Smooth muscle cell (in vitro differentiated cells): Measurements from ENCODE around the gene HCN2. TPM values are rescaled to one million over a fixed set of nuclear protein-coding genes. Genes with fewer than 3 reads are reported as not detected.

ENCODE experiments used
- DNase-seq: peaks from one replicate; lab custom pipeline; 2025; ENCODE audit not compliant: unreplicated experiment; lab: John Stamatoyannopoulos, UW
- H2AFZ ChIP-seq: fragments of 200-600 bp; sonication (generic); 2 replicates; pipeline ENCODE4 v1.6.0; 2016; ENCODE audit warnings: antibody characterized with exemption, low read depth, mild to moderate bottlenecking
- H3F3A ChIP-seq: fragments of 200-600 bp; sonication (generic); 2 replicates; pipeline ENCODE4 v1.6.0; 2017; ENCODE audit warnings: antibody characterized with exemption, low read depth
- H3K27ac ChIP-seq: fragments of 200-600 bp; sonication (generic); 2 replicates; pipeline ENCODE4 v1.5.1; 2016; ENCODE audit warnings: low read depth, mild to moderate bottlenecking
- H3K27me3 ChIP-seq: fragments of 200-600 bp; sonication (generic); 2 replicates; pipeline ENCODE4 v1.6.1; 2016; ENCODE audit warnings: low read depth, mild to moderate bottlenecking
- H3K36me3 ChIP-seq: fragments of 200-600 bp; sonication (generic); 2 replicates; pipeline ENCODE4 v1.5.1; 2016; ENCODE audit warnings: low read depth
- H3K4me1 ChIP-seq: fragments of 200-600 bp; sonication (generic); 2 replicates; pipeline ENCODE4 v1.5.1; 2016; ENCODE audit warnings: low read depth
- H3K4me2 ChIP-seq: fragments of 200-600 bp; sonication (generic); 2 replicates; pipeline ENCODE4 v1.6.0; 2016; ENCODE audit warnings: mild to moderate bottlenecking
- H3K4me3 ChIP-seq: fragments of 200-600 bp; sonication (generic); 2 replicates; pipeline ENCODE4 v1.5.1; 2016; ENCODE audit warnings: mild to moderate bottlenecking
- H3K79me2 ChIP-seq: fragments of 200-600 bp; sonication (generic); 2 replicates; pipeline ENCODE4 v1.6.0; 2016; ENCODE audit warnings: low read depth, mild to moderate bottlenecking
- H3K9ac ChIP-seq: fragments of 200-600 bp; sonication (generic); 2 replicates; pipeline ENCODE4 v1.6.0; 2016; ENCODE audit warnings: low read depth
- H3K9me3 ChIP-seq: fragments of 200-600 bp; sonication (generic); replicated peaks from 2 replicates; pipeline ENCODE4 v1.5.1; 2016; ENCODE audit warnings: low read depth
- H4K20me1 ChIP-seq: fragments of 200-600 bp; sonication (generic); 2 replicates; pipeline ENCODE4 v1.6.0; 2016; ENCODE audit warnings: low read depth
- WGBS: methylation state at CpG from one replicate; pipeline ENCODE4 v1.1.7; 2016; ENCODE audit warnings: low lambda C conversion rate; 5-methylcytosine and 5-hydroxymethylcytosine counted together
- polyA plus RNA-seq: library from polyadenylated mRNA; unstranded; fragments of >200 nt; fragmentation: Nextera tagmentation; extraction: Ambion mirVana; gene quantifications from 2 replicates; pipeline ENCODE4 v1.2.1, GENCODE V29; 2016
- total RNA-seq: library from RNA; depleted of rRNA; stranded (reverse); fragments of >200 nt; gene quantifications from 2 replicates; pipeline ENCODE4 v1.2.3, GENCODE V29; 2014
- TF ChIP-seq, protein P1 (sequence below): fragments of 200-600 bp; sonication (generic); IDR thresholded peaks from 2 replicates; pipeline ENCODE4 v1.5.1; 2017; ENCODE audit warnings: borderline replicate concordance, mild to moderate bottlenecking, antibody characterized with exemption; ENCODE audit not compliant: insufficient read depth, poor library complexity, severe bottlenecking

The HCN2 gene
- total and polyA plus RNA-seq, 2 experiments from 2014 or later: 0.49 to 0.81 TPM

DNA sequence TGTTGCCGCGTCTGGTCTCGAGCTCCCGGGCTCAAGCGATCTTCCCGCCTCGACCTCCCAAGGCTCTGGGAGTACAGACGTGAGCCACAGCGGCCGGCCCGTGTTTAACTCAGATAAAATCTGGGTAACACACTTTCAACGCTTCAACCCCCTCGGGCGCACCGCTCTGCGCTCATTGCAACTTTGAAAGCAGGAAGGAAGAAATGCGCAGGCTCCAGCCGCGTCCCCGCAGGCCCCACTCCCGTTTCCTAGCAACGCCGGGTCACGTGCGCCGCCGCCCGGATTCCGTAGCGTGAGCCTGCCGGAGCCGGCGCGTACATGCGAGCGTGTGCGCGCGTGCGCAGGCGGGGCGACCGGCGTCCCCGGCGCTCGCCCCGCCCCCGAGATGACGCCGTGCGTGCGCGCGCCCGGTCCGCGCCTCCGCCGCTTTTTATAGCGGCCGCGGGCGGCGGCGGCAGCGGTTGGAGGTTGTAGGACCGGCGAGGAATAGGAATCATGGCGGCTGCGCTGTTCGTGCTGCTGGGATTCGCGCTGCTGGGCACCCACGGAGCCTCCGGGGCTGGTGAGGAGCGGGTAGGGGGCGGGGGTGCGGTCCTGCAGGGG, 17.4 kb upstream of the HCN2 start, which contains the start of gene BSG:
Gene BSG, plus strand, starts transcription at position 457 of the 603 bp plus-strand sequence. Its CDS starts 39 bp downstream, at position 496.
- H3K4me3 ChIP-seq: peak within 1 kb of the TSS; percentile 99
- peak within 1 kb of the TSS; percentile 74 for H2AFZ ChIP-seq
- H3K9me3 ChIP-seq: no peaks in the 10 kb centered on the region
- peaks cover 16% of the 10 kb centered on the region for H3K4me1 ChIP-seq
- peaks cover 48% of the 10 kb centered on the region for H3K79me2 ChIP-seq
- peak within 1 kb of the TSS; percentile 98 for H3K9ac ChIP-seq
- H3K36me3 ChIP-seq: no peaks in the 10 kb centered on the region
- peaks cover 44% of the 10 kb centered on the region for H4K20me1 ChIP-seq
- peak; percentile 92 for DNase-seq
- H3K4me2 ChIP-seq: peak within 1 kb of the TSS; percentile 97
- peak within 1 kb of the TSS; percentile 81 for H3K27ac ChIP-seq
- TF ChIP-seq, protein P1, sequence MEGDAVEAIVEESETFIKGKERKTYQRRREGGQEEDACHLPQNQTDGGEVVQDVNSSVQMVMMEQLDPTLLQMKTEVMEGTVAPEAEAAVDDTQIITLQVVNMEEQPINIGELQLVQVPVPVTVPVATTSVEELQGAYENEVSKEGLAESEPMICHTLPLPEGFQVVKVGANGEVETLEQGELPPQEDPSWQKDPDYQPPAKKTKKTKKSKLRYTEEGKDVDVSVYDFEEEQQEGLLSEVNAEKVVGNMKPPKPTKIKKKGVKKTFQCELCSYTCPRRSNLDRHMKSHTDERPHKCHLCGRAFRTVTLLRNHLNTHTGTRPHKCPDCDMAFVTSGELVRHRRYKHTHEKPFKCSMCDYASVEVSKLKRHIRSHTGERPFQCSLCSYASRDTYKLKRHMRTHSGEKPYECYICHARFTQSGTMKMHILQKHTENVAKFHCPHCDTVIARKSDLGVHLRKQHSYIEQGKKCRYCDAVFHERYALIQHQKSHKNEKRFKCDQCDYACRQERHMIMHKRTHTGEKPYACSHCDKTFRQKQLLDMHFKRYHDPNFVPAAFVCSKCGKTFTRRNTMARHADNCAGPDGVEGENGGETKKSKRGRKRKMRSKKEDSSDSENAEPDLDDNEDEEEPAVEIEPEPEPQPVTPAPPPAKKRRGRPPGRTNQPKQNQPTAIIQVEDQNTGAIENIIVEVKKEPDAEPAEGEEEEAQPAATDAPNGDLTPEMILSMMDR: no peak
- peaks cover 15% of the 10 kb centered on the region for H3F3A ChIP-seq
- WGBS: 1% methylated on average over 74 of the region's 79 CpGs
- no peaks in the 10 kb centered on the region for H3K27me3 ChIP-seq

DNA sequence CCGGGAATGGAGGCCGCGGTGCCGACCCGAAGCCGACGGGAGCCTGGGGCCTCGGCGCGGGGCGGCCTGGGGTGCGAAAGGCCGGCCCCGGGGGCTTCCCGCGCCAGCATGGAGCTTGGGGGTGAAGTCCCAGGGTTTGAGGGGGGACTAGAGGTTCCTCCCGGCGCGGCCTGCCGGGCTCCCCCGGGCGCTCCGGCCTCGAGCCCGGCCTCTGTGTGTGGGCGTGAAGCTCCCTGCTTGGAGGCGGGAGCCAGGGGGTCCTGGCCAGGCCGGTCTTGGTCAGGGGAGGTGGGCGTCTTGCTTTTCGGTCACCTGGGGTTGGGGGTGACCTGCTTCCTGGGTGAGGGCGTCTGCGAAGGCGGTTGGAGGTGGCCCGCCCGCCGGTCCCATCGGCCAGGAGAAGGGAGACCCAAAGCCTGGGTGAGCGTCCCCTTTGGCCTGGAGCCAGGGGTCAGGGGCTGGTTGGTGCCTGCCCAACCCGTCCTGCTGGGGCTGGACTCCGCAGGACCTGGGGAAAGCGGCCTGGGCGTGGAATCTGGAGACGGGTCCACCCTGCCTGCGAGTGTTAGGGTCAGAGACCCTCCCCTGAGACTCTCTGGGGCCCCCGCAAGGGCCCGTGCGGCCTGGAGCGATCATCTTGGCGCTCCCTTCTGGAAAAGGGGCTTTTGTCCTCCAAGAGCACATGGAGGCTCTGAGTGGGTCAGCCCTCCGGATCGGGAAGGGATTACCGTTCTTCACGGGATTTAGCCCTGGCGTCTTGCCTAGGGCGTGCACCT, 16.8 kb upstream of the HCN2 start:
- TF ChIP-seq, protein P1: no peak
- Histone ChIP-seq H3K79me2 (peaks cover 55% of the 10 kb centered on the region), H3K27me3 (no peaks in the 10 kb centered on the region), H3K27ac (peak overlapping the region; percentile 79), H3K4me2 (peak overlapping the region; percentile 97), H2AFZ (no peak overlapping the region), H4K20me1 (peaks cover 51% of the 10 kb centered on the region), H3K36me3 (no peaks in the 10 kb centered on the region), H3K4me3 (peak overlapping the region; percentile 99), H3K9me3 (no peaks in the 10 kb centered on the region), H3K4me1 (peaks cover 16% of the 10 kb centered on the region), H3F3A (peaks cover 15% of the 10 kb centered on the region), H3K9ac (peak overlapping the region; percentile 98)
- no peak for DNase-seq
- under 1% methylated on average over 34 of the region's 55 CpGs for WGBS

DNA sequence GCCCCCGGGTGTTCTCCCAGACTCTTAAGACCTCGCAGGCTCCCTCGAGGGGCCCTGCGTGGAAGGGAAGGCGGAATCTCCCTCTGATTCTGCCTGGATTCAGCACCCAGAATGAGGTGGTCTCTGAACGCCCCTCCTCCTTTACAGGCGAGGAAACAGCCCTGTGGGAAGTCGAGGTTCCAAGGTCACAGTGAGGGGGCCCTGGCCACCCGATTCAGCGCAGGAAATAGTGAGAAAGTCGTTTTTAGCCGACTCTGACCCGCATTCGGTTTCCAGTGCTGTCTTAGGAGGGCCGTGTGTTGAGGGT, 16.2 kb upstream of the HCN2 start:
- H3K4me3 ChIP-seq: peak overlapping the region; percentile 99
- H3K4me1 ChIP-seq: peaks cover 16% of the 10 kb centered on the region
- H3K27me3 ChIP-seq: no peaks in the 10 kb centered on the region
- WGBS: 4% methylated on average over 15 of the region's 15 CpGs
- H3K27ac ChIP-seq: peak overlapping the region; percentile 79
- peaks cover 60% of the 10 kb centered on the region for H3K79me2 ChIP-seq
- peaks cover 15% of the 10 kb centered on the region for H3F3A ChIP-seq
- no peak overlapping the region for H2AFZ ChIP-seq
- H3K4me2 ChIP-seq: peak overlapping the region; percentile 97
- no peak for DNase-seq
- H3K36me3 ChIP-seq: no peaks in the 10 kb centered on the region
- peaks cover 57% of the 10 kb centered on the region for H4K20me1 ChIP-seq
- peak overlapping the region; percentile 98 for H3K9ac ChIP-seq
- H3K9me3 ChIP-seq: no peaks in the 10 kb centered on the region
- TF ChIP-seq, protein P1: no peak
